GM23338 (cell line): ENCODE measurements around the gene POR.

Experiments used
- CTCF ChIP-seq, 2 experiments: fragments of 200-600 bp in 1 of 2; sonication (generic) in 1 of 2; conservative IDR thresholded peaks; 2 replicates each; pipeline versions ENCODE4 v1.5.1 to v1.6.1; 2016 to 2017; ENCODE audit warnings: antibody characterized with exemption in 2 of 2, low read depth in 2 of 2, mild to moderate bottlenecking in 2 of 2, moderate library complexity in 1 of 2
- EZH2phosphoT487 ChIP-seq: fragments of 200-600 bp; sonication (generic); IDR thresholded peaks from one replicate; pipeline ENCODE4 v1.8.1; 2018; ENCODE audit warnings: antibody characterized with exemption; ENCODE audit not compliant: unreplicated experiment
- ZNF114 ChIP-seq: fragments of 250-450 bp; sonication (Bioruptor Pico); IDR thresholded peaks from 2 replicates; pipeline ENCODE4 v1.5.0; 2020; ENCODE audit warnings: mild to moderate bottlenecking, moderate library complexity

- no peak for TF ChIP-seq EZH2phosphoT487
- TF ChIP-seq CTCF (conservative IDR thresholded peaks at IDR 0.05; ENCODE audit: low read depth in 2 of 2), result no peak
- no peak for TF ChIP-seq ZNF114
Measured at GRCh38 chr7:75867390-75867717, 47.6 kb upstream of the POR start.
